GM04504 (cell line): ENCODE results near the gene CD300A.

Experiments
- DNase-seq: peaks from one replicate; pipeline ENCODE4 v3.0.0-alpha.2; 2012; ENCODE audit warnings: low read depth

Gene CD300A

GRCh38 chr17:74466111-74466827 is at the start of gene CD300A:
Gene CD300A, plus strand, starts transcription at chr17:74466634. Its CDS starts 70 bp downstream, at chr17:74466704.
- DNase-seq, result no peak

DNA sequence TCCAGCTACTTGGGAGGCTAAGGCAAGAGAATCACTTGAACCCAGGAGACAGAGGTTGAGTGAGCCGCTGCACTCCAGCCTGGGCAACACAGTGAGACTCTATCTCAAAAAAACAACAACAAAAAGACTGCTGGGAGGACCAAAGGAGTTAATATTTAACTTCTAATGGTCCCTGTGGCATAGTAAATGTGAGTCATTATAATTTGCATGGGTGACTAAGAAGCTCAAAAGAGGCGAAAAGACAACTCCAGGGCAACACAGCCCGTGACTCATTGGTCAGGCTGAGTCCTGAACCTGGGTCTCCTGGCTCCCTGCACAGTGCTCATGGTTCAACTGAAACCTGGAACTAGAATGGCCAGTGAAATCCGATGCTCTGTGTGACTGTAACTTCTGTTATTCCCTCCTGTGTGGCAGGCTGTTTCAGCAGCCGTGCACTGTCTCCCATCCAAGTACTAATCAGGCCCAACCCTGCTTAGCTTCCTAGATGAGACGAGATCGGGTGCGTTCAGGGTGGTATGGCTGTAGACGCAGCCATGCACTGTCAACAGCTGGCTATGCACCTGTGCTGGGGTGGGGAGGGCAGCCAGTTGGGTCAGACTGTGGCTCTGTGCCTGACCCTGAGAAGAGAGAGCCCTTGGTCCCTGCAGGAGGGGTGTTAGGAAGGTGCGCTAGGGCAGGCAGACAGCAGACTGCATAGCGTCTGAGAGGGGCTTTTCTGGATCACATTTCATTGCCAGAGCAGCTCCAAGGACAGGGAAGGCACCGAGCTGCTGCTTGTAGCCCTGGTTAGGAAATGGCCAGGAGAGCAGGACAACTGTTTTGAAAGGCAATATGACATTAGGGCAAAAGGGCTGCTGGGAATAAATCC is 49.0 kb upstream of the CD300A start:
- DNase-seq, result no peak

GRCh38 chr17:74419928-74420411 is 46.5 kb upstream of the CD300A start:
- no peak for DNase-seq

DNA sequence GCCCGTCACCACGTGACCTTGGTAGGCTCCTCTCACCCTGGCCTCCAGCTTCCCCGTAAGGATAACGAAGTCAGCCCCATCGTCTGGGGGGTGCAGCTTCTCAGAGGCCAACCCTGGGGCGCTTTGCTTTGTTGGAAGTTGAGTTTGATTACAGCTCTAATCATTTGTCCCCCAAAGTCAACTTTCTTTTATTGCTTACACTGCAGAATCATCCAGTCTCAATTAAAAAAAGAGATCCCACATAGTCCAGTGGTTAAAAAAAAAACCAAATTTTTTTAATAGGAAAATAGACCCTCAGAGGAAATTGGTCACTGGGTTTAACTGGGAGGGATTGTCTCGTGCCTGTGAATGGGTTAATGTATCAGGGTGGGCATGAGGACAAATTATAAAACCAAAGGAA is 42.3 kb upstream of the CD300A start:
- no peak for DNase-seq

DNA sequence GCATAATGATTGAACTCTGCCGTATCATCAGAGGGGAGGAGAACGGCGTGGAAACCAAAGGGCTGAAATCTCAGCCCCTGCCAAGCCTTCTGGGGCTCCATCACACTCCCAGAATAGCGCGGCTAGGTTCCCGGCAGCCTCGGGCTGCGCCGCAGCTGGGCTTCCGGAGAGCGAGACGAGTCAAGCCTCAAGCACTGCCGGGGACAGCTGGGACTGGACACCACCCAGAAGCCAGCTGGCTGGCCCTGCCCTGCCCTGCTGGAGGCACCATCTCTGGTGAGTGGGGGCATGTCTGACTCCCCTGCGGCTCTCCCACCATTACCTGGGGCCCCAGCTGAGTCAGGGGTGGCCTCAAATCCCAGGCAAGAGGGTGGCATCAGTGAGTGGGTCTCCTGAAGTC is 41.8 kb upstream of the CD300A start:
- DNase-seq, result no peak

GRCh38 chr17:74426551-74427047 is 39.8 kb upstream of the CD300A start:
- DNase-seq, result no peak

GRCh38 chr17:74427048-74427762 is 39.2 kb upstream of the CD300A start:
- DNase-seq, result no peak

DNA sequence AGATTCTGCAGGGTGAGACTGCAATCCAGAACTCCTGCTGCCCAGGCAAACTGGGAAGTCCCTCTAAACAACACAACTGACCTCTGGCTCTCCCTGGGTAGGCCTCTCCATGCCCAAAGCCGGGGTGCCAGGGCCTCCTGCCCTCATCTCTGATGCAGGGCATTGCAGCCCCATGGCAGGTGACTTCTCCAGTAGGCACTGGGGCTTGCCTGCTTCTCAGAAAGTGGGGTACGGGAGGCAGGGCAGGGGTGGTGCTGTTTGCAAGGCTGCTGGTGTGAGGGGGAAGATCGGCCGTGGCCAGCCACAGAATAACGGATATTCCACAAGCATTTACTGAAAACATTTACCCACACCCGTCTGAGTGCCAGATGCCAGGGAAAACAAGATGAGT is 38.7 kb upstream of the CD300A start:
- DNase-seq, result no peak

GRCh38 chr17:74429604-74430384 is 36.6 kb upstream of the CD300A start:
- no peak for DNase-seq

- DNase-seq, result no peak
Observed at GRCh38 chr17:74430385-74430705, 36.1 kb upstream of the CD300A start.

DNA sequence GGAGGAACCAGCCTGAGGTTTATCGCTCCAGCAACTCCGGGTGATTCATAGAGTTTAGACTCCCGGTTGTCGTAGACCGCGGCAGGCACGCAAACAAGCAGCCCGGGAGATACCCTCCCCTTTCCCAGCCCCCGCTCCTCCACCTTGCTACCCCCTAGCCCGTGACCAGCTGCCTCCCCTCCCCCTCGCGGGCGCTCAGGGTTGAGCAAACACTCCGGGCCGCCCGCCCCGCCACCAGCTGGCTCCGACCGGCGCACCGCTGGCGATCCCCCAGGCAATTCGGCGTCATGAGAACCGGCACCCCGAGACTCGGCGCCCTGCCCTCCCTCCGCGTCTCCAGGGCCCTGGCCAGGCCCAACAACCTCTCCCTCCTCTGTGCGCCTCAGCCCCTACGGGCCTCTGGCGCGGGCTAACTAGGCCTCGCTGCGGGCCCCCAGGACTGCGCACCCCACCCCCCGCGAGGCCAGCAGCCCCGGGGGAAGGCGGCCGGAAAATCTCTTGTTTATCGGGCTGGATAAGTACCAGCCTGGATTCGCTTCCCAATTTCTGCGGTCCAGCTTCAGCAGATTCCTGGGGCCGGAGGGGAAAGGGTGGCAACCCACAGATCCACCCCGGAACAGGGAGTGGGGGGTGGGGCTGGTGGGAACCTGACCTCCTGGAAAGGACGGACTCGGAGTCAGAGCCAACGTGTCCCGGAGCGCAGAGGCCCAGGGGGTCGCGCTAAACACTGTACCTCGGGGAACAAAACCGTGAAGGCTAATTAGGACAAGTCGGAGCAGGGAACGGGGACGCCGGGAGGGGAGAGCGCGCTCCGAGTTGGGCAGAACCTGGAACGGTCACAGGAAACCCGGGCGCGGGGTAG is 35.5 kb upstream of the CD300A start:
- no peak for DNase-seq

DNA sequence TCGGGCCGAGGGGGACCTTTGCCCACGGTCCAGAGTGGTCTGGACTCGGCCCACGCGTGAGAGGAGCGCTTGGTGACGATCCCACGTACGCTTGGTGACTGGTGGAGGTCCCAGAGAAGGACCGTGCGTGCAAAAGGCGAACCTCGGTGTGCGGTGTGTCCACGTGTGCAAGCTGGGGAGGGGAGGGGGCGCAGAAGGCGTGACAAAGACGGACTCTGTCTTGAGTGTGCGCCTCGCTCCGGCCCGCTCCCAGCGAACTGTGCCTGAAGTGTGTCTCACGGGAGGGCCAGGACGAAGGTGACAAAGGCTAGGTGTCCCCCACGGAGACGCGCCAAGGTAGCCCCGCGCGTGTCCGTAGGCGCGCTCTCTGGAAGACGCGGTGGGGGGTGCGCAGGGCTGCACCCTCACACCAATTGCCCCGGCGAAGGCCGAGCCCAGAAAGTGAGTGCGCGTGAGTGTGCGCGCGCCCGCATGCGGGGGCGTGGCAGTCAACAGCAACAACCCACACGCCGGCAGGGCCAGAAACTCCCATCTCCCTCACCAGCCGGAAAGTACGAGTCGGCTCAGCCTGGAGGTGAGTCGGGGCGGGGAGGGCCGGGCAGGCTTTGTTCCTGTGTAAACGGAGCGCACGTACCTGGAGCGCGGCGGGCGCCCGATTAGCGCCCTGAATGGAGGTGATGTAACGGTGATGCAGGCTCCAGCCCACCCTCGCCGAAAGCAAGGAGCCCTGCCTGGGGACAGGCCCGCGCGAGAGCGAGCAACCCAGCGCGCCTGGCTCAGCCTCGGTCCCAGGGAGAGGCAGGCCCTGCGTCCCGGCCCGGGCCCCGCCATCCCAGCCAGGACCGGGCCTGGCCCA is 34.6 kb upstream of the CD300A start, which contains the start of gene GPRC5C:
Gene GPRC5C (plus strand): TSS at position 521 of the 856 bp plus-strand sequence. CDS start 7,689 bp downstream, outside the sequence.
- DNase-seq, result no peak

DNA sequence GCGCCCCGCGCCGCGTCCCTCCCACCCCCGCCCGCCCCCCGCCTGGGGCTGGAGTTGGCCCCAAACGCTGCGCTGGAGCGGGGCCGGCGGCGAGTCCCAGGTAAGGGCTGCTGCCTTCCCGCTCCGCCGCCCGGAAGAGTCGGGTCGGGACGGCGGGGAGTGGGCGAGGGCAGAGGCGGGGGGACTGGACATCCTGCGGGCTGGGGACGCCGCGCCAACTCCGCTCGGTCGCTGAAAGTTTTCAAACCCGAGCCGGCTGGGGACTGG is 34.1 kb upstream of the CD300A start:
- DNase-seq, result no peak

DNA sequence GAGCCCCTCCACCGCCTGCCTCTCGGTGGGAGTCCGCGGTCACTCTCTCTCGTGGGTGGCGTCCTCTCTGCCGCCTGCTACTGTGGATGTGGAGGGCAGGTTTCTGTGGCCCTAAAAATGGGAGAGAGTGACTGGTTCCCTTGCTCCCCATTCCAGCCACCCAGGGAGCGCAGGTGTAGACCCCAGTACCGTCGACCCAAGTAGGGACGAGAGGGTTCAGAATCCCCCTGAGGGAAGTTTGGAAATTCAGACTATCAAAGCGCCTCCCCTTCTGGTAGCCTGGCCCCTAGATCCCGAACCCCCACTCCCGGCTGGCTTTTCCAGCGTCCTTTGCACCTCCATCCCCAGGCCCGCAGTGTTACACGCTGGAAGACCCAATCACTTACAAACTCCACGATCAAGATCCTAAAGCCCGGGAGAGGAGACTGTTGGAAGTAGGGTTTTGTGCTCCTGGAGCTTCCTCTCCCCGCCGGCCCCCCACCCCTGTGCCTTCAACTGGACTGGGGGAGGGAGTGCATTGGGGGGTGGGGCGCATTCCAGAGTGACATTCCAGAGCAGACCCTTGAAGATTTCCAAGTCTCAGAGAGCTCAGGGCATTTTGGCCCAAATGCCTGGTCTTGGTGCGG is 33.6 kb upstream of the CD300A start:
- DNase-seq, result no peak

DNA sequence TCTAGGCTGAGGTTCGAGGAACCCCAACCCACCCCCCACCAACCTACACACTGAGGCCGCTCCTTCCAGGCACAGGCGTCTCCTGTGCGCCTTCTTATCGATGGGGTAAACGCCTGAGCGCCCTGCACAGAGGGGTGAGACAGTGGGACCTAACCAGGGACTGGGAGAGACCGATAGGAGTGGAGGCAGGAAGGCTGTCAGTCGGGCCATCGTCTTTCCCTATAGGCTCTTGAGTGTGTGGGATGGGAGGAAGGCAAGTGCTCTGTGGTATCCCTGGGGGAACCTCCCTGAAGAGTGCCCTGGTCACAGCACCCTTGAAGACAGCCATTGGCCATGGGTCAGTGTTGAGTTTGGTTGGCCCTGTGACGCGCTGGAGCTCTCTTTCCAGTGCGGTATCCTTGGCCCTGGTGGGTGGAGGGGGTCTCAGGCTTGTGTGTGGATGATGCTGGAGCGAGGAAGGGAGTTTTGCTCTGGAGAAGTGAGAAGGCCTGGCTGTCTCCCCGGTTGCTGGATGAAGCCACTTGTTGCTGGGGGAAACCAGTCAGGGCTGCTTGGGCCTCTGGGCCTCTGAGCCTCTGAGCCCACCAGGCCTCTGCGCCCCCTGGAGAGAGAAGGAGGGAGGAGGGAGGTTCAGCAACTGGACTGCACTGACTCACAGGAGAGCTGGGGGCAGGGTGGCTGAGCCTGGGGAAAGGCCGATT is 32.9 kb upstream of the CD300A start:
- DNase-seq, result no peak

DNA sequence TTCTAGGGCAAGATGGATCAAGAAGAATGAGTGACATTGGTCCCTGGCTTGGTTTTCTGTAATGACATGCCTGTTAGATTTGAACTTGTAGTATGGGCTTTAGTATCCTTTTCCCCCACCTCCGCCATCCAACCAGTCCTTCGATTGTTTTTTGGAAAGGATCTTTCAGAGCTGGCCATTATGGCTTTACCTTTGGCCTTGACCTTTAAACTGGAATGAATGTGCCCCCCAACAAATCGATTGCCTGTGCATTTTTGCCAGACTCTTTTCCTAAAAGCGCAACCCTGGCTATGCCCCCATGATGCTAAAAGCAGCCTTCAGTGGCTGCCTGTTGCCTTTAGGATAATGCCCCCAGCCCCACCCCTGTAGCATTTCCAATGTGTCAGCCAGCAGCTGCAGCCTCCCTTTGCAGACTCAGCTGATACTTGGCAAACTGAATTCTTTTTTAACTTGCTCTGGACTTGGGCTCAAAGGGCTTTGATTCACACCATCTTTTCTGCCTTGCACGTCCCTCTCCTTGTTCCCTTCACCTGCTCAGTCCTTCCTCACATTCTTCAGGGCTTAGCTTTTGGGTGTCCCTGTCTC is 30.6 kb upstream of the CD300A start:
- DNase-seq, result no peak

DNA sequence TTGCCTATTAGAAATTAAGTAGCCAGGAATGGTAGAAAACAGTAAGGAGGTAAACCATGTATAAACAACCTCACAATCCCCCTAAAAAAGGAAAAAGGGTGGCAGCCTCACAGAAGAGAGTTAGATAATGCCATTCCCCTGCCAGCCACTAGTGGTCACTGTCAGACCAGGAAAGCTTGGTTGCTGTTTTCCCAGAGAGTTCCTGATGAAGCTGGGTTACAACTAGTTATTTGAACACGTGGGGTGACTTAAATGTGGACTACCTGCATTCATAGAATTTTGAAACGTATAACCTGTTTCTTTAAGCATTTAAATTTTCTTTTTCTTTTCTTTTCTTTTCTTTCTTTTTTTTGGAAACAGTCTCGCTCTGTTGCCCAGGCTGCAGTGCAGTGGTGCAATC is 28.7 kb upstream of the CD300A start:
- no peak for DNase-seq
